ENCODE data around the gene ELFN2.
A peak's percentile ranks its signal among the peaks of the same experiment; 100 is the strongest.

ELFN2 gene

GRCh38 chr22:37374571-37374970 lies 52.7 kb downstream of the ELFN2 start:
- H4K8ac ChIP-seq (ENCODE audit: low read depth, low read length), result peak overlapping the region; percentile 43
- no peak overlapping the region for H2AFZ ChIP-seq (ENCODE audit: low read length)
- peak overlapping the region; percentile 16 for H2BK12ac ChIP-seq (ENCODE audit: low read length)
- peak overlapping the region; percentile 76 for H3K18ac ChIP-seq (ENCODE audit: low read length)
- no peak for DNase-seq (ENCODE audit: low spot score)
- H3K23ac ChIP-seq (ENCODE audit: low read depth, low read length, poor library complexity), result peak overlapping the region; percentile 89
- no peak overlapping the region for H4K91ac ChIP-seq (ENCODE audit: low read depth, low read length, poor library complexity)
- H2BK120ac ChIP-seq (ENCODE audit: low read depth, low read length), result no peak overlapping the region
- H3K27me3 ChIP-seq (ENCODE audit: control insufficient read depth in 3 of 3, insufficient read depth in 3 of 3, low read depth in 1 of 3, low read length in 3 of 3), result peaks cover 0 to 57% (median 0%) of the 10 kb centered on the region in 3 experiments
- peaks cover 1% of the 10 kb centered on the region for H3K79me1 ChIP-seq (ENCODE audit: low read depth, low read length)
- peak overlapping the region; percentile 88 for H2AK5ac ChIP-seq (ENCODE audit: low read depth, low read length)
- no peak overlapping the region for H3K9ac ChIP-seq (ENCODE audit: low read depth, low read length, poor library complexity)
- no peaks in the 10 kb centered on the region for H3K9me3 ChIP-seq (replicated peaks in 1 of 2; ENCODE audit: control insufficient read depth in 2 of 2, insufficient read depth in 1 of 2, low read depth in 1 of 2, low read length in 2 of 2)
- no peak overlapping the region for H3K27ac ChIP-seq (replicated peaks; ENCODE audit: low read length)
- no peak overlapping the region for H3K4ac ChIP-seq (ENCODE audit: low read length)
- no CpG with 5 or more reads among the region's 35 CpGs for WGBS, 2 donors (ENCODE audit: extremely low coverage in 2 of 2, insufficient read length in 2 of 2, insufficient replicate concordance in 1 of 2)
- peak overlapping the region; percentile 49 for H2BK15ac ChIP-seq (ENCODE audit: low read length)
- H3K4me2 ChIP-seq (ENCODE audit: insufficient read depth, low read length, poor library complexity, severe bottlenecking), result no peak overlapping the region
- no peak overlapping the region for H3K4me3 ChIP-seq (ENCODE audit: low read length in 2 of 2)
- H3K14ac ChIP-seq (ENCODE audit: low read length), result no peak overlapping the region
- peaks cover 0 to 5% of the 10 kb centered on the region in 2 donors for H3K4me1 ChIP-seq (ENCODE audit: control insufficient read depth in 2 of 2, insufficient read depth in 1 of 2, low read depth in 1 of 2, low read length in 2 of 2)
- H3K36me3 ChIP-seq (replicated peaks in 1 of 2; ENCODE audit: control insufficient read depth in 2 of 2, insufficient read depth in 2 of 2, low read length in 2 of 2), result no peaks in the 10 kb centered on the region
- no peak overlapping the region for H2BK5ac ChIP-seq (ENCODE audit: low read length)

- peak overlapping the region; percentile 67 for H2BK15ac ChIP-seq (ENCODE audit: low read length)
- H4K91ac ChIP-seq (ENCODE audit: low read depth, low read length, poor library complexity), result no peak overlapping the region
- H3K4me2 ChIP-seq (ENCODE audit: insufficient read depth, low read length, poor library complexity, severe bottlenecking), result no peak overlapping the region
- peak overlapping the region; percentile 80 for H3K23ac ChIP-seq (ENCODE audit: low read depth, low read length, poor library complexity)
- H3K27ac ChIP-seq (replicated peaks; ENCODE audit: low read length), result no peak overlapping the region
- peak overlapping the region; percentile 83 for H3K18ac ChIP-seq (ENCODE audit: low read length)
- H3K14ac ChIP-seq (ENCODE audit: low read length), result peak overlapping the region; percentile 56
- WGBS, 2 donors (ENCODE audit: extremely low coverage in 2 of 2, insufficient read length in 2 of 2, insufficient replicate concordance in 1 of 2), result no CpG with 5 or more reads among the region's 33 CpGs
- H2BK5ac ChIP-seq (ENCODE audit: low read length), result peak overlapping the region; percentile 53
- no peak overlapping the region for H2BK120ac ChIP-seq (ENCODE audit: low read depth, low read length)
- H2AK5ac ChIP-seq (ENCODE audit: low read depth, low read length), result peak overlapping the region; percentile 74
- H3K4me1 ChIP-seq (ENCODE audit: control insufficient read depth in 2 of 2, insufficient read depth in 1 of 2, low read depth in 1 of 2, low read length in 2 of 2), result peaks cover 0 to 10% of the 10 kb centered on the region in 2 donors
- no peak overlapping the region for H3K4me3 ChIP-seq (ENCODE audit: low read length in 2 of 2)
- H3K36me3 ChIP-seq (replicated peaks in 1 of 2; ENCODE audit: control insufficient read depth in 2 of 2, insufficient read depth in 2 of 2, low read length in 2 of 2), result no peaks in the 10 kb centered on the region
- peak overlapping the region; percentile 21 for H3K9ac ChIP-seq (ENCODE audit: low read depth, low read length, poor library complexity)
- no peak overlapping the region for H2AFZ ChIP-seq (ENCODE audit: low read length)
- peaks cover 1% of the 10 kb centered on the region for H3K79me1 ChIP-seq (ENCODE audit: low read depth, low read length)
- H3K9me3 ChIP-seq (replicated peaks in 1 of 2; ENCODE audit: control insufficient read depth in 2 of 2, insufficient read depth in 1 of 2, low read depth in 1 of 2, low read length in 2 of 2), result no peaks in the 10 kb centered on the region
- no peak overlapping the region for H4K8ac ChIP-seq (ENCODE audit: low read depth, low read length)
- H2BK12ac ChIP-seq (ENCODE audit: low read length), result no peak overlapping the region
- peaks cover 0 to 53% (median 0%) of the 10 kb centered on the region in 3 experiments for H3K27me3 ChIP-seq (ENCODE audit: control insufficient read depth in 3 of 3, insufficient read depth in 3 of 3, low read depth in 1 of 3, low read length in 3 of 3)
- no peak for DNase-seq (ENCODE audit: low spot score)
- H3K4ac ChIP-seq (ENCODE audit: low read length), result no peak overlapping the region
These were observed 53.8 kb downstream of the ELFN2 start for GRCh38 chr22:37373451-37373850.

- no peak overlapping the region for H4K8ac ChIP-seq (ENCODE audit: low read depth, low read length)
- peak overlapping the region; percentile 60 for H2AK5ac ChIP-seq (ENCODE audit: low read depth, low read length)
- no peak overlapping the region for H3K27ac ChIP-seq (replicated peaks; ENCODE audit: low read length)
- peaks cover 0 to 9% of the 10 kb centered on the region in 2 donors for H3K4me1 ChIP-seq (ENCODE audit: control insufficient read depth in 2 of 2, insufficient read depth in 1 of 2, low read depth in 1 of 2, low read length in 2 of 2)
- no peak overlapping the region for H3K23ac ChIP-seq (ENCODE audit: low read depth, low read length, poor library complexity)
- H2BK120ac ChIP-seq (ENCODE audit: low read depth, low read length), result no peak overlapping the region
- no peaks in the 10 kb centered on the region for H3K36me3 ChIP-seq (replicated peaks in 1 of 2; ENCODE audit: control insufficient read depth in 2 of 2, insufficient read depth in 2 of 2, low read length in 2 of 2)
- no peak overlapping the region for H2BK5ac ChIP-seq (ENCODE audit: low read length)
- no peak overlapping the region for H3K9ac ChIP-seq (ENCODE audit: low read depth, low read length, poor library complexity)
- H3K9me3 ChIP-seq (replicated peaks in 1 of 2; ENCODE audit: control insufficient read depth in 2 of 2, insufficient read depth in 1 of 2, low read depth in 1 of 2, low read length in 2 of 2), result no peaks in the 10 kb centered on the region
- H3K4me3 ChIP-seq (ENCODE audit: low read length in 2 of 2), result no peak overlapping the region
- no CpG with 5 or more reads among the region's 18 CpGs for WGBS, 2 donors (ENCODE audit: extremely low coverage in 2 of 2, insufficient read length in 2 of 2, insufficient replicate concordance in 1 of 2)
- no peak overlapping the region for H3K4me2 ChIP-seq (ENCODE audit: insufficient read depth, low read length, poor library complexity, severe bottlenecking)
- no peak overlapping the region for H3K4ac ChIP-seq (ENCODE audit: low read length)
- H3K79me1 ChIP-seq (ENCODE audit: low read depth, low read length), result peaks cover 1% of the 10 kb centered on the region
- H4K91ac ChIP-seq (ENCODE audit: low read depth, low read length, poor library complexity), result no peak overlapping the region
- no peak overlapping the region for H2BK12ac ChIP-seq (ENCODE audit: low read length)
- no peak overlapping the region for H2AFZ ChIP-seq (ENCODE audit: low read length)
- H3K14ac ChIP-seq (ENCODE audit: low read length), result no peak overlapping the region
- no peak for DNase-seq (ENCODE audit: low spot score)
- H3K18ac ChIP-seq (ENCODE audit: low read length), result peak overlapping the region; percentile 70
- peaks cover 0 to 47% (median 0%) of the 10 kb centered on the region in 3 experiments for H3K27me3 ChIP-seq (ENCODE audit: control insufficient read depth in 3 of 3, insufficient read depth in 3 of 3, low read depth in 1 of 3, low read length in 3 of 3)
- H2BK15ac ChIP-seq (ENCODE audit: low read length), result no peak overlapping the region
These were observed 55.4 kb downstream of the ELFN2 start for GRCh38 chr22:37371911-37372310.

- Histone ChIP-seq H3K27me3 (ENCODE audit: control insufficient read depth in 3 of 3, insufficient read depth in 3 of 3, low read depth in 1 of 3, low read length in 3 of 3) (peaks cover 0 to 47% (median 0%) of the 10 kb centered on the region in 3 experiments), H3K4me3 (ENCODE audit: low read length in 2 of 2) (no peak overlapping the region), H3K18ac (ENCODE audit: low read length) (peak overlapping the region; percentile 7), H3K9me3 (replicated peaks in 1 of 2; ENCODE audit: control insufficient read depth in 2 of 2, insufficient read depth in 1 of 2, low read depth in 1 of 2, low read length in 2 of 2) (no peaks in the 10 kb centered on the region), H3K23ac (ENCODE audit: low read depth, low read length, poor library complexity) (no peak overlapping the region), H4K8ac (ENCODE audit: low read depth, low read length) (no peak overlapping the region), H3K4me2 (ENCODE audit: insufficient read depth, low read length, poor library complexity, severe bottlenecking) (no peak overlapping the region), H3K27ac (replicated peaks; ENCODE audit: low read length) (no peak overlapping the region), H3K14ac (ENCODE audit: low read length) (no peak overlapping the region), H2AK5ac (ENCODE audit: low read depth, low read length) (peak overlapping the region; percentile 60), H2BK15ac (ENCODE audit: low read length) (peak overlapping the region; percentile 43), H2BK5ac (ENCODE audit: low read length) (no peak overlapping the region), H2AFZ (ENCODE audit: low read length) (no peak overlapping the region), H2BK120ac (ENCODE audit: low read depth, low read length) (no peak overlapping the region), H3K4me1 (ENCODE audit: control insufficient read depth in 2 of 2, insufficient read depth in 1 of 2, low read depth in 1 of 2, low read length in 2 of 2) (peaks cover 0 to 8% of the 10 kb centered on the region in 2 donors), H3K79me1 (ENCODE audit: low read depth, low read length) (peaks cover 1% of the 10 kb centered on the region), H3K9ac (ENCODE audit: low read depth, low read length, poor library complexity) (peak overlapping the region; percentile 24), H2BK12ac (ENCODE audit: low read length) (no peak overlapping the region), H4K91ac (ENCODE audit: low read depth, low read length, poor library complexity) (no peak overlapping the region), H3K36me3 (replicated peaks in 1 of 2; ENCODE audit: control insufficient read depth in 2 of 2, insufficient read depth in 2 of 2, low read length in 2 of 2) (no peaks in the 10 kb centered on the region), H3K4ac (ENCODE audit: low read length) (no peak overlapping the region)
- no peak for DNase-seq (ENCODE audit: low spot score)
- no CpG with 5 or more reads among the region's 8 CpGs for WGBS, 2 donors (ENCODE audit: extremely low coverage in 2 of 2, insufficient read length in 2 of 2, insufficient replicate concordance in 1 of 2)
These were observed 55.8 kb downstream of the ELFN2 start for GRCh38 chr22:37371491-37371890.
